OCI-LY7 (cell line): ENCODE data around the gene HMX2.

Experiments used
- CTCF ChIP-seq: fragments of 200-600 bp; sonication (generic); conservative IDR thresholded peaks from 2 replicates; pipeline ENCODE4 v1.5.1; 2014; ENCODE audit warnings: mild to moderate bottlenecking, antibody characterized with exemption, low read length, moderate library complexity, mixed read lengths
- EZH2phosphoT487 ChIP-seq: fragments of 200-600 bp; sonication (generic); IDR thresholded peaks from 2 replicates; pipeline ENCODE4 v1.6.1; 2018; ENCODE audit warnings: low read depth, borderline replicate concordance, mild to moderate bottlenecking, mixed run types, antibody characterized with exemption, low read length, moderate library complexity, mixed read lengths

DNA sequence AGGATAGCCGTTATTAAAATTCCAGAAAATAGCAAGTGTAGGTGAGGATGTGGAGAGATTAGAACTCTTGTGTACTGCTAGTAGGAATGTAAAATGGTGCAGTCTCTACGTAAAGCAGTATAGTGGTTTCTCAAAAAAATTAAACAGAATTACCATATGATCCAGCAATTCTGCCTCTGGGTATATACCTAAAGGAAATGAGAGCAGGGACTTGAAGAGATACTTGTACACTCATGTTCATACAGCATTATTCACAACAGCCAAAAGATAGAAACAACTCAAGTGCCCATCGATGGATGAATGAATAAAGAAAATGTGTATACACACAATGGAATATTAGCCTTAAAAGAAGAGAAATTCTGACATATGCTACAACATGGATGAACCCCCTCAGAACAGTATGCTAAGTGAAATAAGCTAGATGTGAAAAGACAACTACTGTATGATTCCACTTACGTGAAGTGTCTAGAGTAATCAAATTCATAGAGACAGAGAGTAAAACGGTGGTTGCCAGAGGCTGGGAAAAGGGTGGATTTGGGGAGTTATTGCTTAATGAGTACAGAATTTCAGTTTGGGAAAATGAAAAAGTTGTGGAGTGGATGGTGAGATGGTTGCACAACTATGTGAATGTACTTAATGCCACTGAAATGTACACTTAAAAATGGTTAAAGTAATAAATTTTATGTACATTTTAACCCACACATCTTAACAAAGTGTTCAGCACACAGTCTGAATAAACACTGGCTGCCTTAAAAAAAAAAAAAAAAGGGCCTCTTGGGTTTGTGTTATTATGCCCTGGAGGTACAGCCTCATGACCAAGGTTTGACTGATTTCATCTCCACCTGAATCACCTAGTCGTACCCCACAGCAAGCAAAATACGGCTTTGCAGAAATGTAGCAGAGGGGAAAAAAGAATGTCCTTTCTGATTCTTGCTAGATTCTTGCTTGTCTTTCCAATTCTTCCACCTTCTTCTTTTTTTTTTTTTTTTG is 32.5 kb downstream of the HMX2 start:
- TF ChIP-seq CTCF (no peak), EZH2phosphoT487 (no peak)
